NB4 (cell line): Measurements from ENCODE around the gene CACNB3.

Experiments used
- CTCF ChIP-seq: IDR thresholded peaks from one replicate; pipeline ENCODE4 v1.5.1; 2012; ENCODE audit warnings: low read depth, low read length
- MAX ChIP-seq: IDR thresholded peaks from 2 replicates; pipeline ENCODE4 v1.6.1; 2011; ENCODE audit warnings: low read depth, low read length
- MYC ChIP-seq: IDR thresholded peaks from 2 replicates; pipeline ENCODE4 v1.6.1; 2011; ENCODE audit warnings: low read depth, low read length
- POLR2A ChIP-seq: IDR thresholded peaks from 2 replicates; pipeline ENCODE4 v1.6.1; 2011; ENCODE audit warnings: mild to moderate bottlenecking; ENCODE audit not compliant: insufficient read length; ENCODE audit errors: extremely low read depth

GRCh38 chr12:48858043-48858442 lies 39.7 kb downstream of the CACNB3 start:
- no peak for TF ChIP-seq CTCF
- no peak for TF ChIP-seq POLR2A
- TF ChIP-seq MAX = no peak
- no peak for TF ChIP-seq MYC
